ENCODE results near the gene TGFB1I1.

Gene TGFB1I1

DNA sequence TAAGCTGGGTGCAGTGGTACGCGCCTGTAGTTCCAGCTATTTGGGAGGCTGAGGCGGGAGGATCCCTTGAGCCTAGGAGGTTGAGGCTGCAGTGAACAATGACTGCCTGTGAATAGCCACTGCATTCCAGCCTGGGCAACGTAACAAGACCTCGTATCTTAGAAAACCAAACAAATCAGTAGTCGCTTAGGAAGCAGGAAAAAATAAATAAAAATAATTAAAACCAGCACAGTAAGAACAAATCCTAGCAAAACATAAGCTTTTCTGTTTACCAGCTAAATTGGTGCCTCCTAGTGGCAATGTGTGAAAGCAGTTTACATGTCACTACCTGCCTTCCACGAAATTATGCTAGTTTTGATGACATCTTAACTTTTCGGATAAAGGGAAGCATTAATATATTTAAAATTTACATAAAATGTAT is 11.4 kb upstream of the TGFB1I1 start:
- peak; percentile 80 for DNase-seq (ENCODE audit: extremely low read depth, low read depth)
- TF ChIP-seq, protein P1, sequence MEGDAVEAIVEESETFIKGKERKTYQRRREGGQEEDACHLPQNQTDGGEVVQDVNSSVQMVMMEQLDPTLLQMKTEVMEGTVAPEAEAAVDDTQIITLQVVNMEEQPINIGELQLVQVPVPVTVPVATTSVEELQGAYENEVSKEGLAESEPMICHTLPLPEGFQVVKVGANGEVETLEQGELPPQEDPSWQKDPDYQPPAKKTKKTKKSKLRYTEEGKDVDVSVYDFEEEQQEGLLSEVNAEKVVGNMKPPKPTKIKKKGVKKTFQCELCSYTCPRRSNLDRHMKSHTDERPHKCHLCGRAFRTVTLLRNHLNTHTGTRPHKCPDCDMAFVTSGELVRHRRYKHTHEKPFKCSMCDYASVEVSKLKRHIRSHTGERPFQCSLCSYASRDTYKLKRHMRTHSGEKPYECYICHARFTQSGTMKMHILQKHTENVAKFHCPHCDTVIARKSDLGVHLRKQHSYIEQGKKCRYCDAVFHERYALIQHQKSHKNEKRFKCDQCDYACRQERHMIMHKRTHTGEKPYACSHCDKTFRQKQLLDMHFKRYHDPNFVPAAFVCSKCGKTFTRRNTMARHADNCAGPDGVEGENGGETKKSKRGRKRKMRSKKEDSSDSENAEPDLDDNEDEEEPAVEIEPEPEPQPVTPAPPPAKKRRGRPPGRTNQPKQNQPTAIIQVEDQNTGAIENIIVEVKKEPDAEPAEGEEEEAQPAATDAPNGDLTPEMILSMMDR (IDR thresholded peaks at IDR 0.05; ENCODE audit: low read depth, low read length), result peak; percentile 83

DNA sequence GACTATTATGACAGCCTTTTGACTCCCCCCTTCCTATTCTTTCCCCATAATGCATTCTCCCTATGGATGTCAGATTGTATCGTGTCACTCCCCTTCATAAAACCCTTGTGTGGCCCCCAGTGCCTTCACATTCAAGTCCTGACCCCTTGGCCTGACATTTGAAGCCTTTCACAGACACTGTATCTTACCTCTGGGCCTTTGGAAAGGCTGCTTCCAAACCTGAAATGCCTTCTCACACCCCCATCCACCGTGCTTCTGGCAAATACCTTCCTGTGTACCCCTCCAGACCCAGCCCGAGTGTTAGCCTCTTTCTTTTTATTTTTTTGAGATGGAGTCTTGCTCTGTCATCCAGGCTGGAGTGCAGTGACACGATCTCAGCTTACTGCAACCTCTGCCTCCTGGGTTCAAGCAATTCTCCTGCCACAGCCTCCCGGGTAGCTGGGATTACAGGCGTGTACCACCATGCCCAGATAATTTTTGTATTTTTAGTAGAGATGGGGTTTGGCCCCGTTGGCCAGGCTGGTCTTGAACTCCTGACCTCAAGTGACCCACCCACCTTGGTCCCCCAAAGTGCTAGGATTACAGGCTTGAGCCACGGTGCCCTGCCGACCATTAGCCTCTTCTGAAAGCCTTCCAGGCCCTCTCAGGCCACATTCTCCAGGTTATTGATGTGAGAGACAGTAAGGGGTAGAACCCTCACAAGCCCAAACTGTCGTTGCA is 10.6 kb upstream of the TGFB1I1 start:
- TF ChIP-seq, protein P1 (IDR thresholded peaks at IDR 0.05; ENCODE audit: low read depth, low read length), result no peak
- no peak for DNase-seq (ENCODE audit: extremely low read depth, low read depth)

DNA sequence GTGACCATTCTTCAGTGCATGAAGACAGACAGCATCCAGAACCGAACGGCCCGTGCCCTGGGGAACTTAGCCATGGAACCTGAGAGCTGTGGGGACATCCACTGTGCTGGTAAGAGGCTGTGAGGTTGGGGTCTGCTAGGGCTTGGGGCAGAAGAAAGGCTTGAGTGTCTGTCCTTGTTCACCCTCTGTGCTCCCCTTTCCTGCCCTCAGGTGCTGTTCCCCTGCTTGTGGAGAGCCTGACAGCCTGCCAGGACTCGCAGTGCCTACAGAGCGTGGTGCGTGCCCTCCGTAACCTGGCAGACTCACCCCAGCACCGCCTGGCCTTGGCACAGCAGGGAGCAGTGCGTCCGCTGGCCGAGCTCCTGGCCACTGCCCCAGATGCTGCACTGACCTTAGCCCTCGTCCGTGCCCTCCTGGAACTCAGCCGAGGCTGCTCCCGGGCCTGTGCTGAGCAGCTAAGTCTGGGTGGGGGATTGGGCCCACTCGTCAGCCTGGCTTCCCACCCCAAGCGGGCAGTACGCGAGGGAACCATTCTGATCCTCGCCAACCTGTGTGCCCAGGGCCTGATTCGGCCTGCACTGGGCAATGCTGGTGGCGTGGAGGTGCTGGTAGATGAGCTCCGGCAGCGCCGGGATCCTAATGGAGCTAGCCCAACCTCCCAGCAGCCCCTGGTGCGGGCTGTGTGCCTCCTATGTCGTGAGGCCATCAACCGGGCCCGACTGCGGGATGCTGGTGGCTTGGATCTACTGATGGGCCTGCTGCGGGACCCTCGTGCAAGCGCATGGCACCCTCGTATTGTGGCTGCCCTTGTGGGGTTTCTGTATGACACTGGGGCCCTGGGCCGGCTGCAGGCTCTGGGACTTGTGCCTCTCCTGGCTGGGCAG is 9.8 kb upstream of the TGFB1I1 start:
- DNase-seq (ENCODE audit: extremely low read depth, low read depth), result no peak
- TF ChIP-seq, protein P1 (IDR thresholded peaks at IDR 0.05; ENCODE audit: low read depth, low read length), result no peak

DNA sequence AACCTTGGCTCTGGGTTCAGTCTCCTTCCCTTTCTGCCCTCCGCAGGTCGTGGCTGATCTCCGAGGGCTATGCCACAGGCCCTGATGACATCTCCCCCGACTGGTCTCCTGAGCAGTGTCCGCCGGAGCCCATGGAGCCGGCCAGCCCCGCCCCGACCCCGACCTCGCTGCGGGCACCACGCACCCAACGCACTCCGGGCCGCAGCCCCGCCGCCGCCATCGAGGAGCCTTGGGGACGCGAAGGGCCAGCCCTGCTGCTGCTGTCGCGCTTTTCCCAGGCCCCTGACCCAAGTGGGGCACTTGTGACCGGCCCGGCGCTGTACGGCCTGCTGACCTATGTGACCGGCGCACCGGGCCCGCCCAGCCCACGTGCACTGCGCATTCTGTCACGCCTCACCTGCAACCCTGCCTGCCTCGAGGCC is 7.6 kb upstream of the TGFB1I1 start:
- no peak for DNase-seq (ENCODE audit: extremely low read depth, low read depth)
- TF ChIP-seq, protein P1 (IDR thresholded peaks at IDR 0.05; ENCODE audit: low read depth, low read length), result no peak

DNA sequence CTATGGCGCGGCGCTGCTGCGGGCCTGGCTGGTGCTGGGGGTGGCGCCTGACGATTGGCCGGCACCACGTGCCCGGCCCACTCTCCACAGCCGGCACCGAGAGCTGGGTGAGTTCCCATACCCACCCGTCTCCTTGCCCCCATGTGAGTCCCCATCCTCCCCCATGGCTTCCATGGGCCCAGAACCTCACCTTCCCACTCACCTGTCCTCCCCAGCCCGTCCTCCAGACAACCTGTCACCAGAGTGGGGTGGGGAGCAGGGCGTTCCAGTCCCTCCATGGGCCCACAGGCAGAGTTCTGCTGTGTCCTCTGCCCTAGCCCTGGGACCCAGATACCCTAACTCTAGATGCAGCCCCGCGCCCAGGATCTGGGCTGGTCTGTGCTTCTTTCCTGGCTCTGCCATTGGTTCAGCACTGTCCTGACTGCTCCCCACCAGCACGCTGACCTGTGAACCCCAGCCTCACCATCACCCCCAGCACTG is 7.1 kb upstream of the TGFB1I1 start:
- TF ChIP-seq, protein P1 (IDR thresholded peaks at IDR 0.05; ENCODE audit: low read depth, low read length), result no peak
- no peak for DNase-seq (ENCODE audit: extremely low read depth, low read depth)

DNA sequence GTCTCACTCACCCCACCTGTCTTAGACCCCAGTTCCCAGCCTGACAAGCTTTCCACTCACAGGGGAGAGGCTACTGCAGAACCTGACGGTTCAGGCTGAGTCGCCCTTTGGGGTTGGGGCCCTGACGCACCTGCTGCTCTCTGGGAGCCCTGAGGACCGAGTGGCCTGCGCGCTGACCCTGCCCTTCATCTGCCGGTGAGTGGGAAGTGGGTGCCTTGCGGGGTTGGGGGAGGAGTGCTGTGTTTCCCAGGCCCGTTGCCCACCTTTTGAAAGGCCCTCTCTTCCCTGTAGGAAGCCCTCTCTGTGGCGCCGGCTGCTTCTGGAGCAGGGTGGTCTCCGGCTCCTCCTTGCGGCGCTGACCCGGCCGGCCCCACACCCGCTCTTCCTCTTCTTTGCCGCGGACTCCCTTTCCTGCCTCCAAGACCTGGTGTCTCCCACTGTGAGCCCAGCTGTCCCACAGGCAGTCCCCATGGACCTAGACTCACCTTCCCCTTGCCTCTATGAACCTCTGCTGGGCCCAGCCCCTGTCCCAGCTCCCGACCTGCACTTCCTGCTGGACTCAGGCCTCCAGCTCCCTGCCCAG is 6.1 kb upstream of the TGFB1I1 start:
- TF ChIP-seq, protein P1 (IDR thresholded peaks at IDR 0.05; ENCODE audit: low read depth, low read length), result no peak
- no peak for DNase-seq (ENCODE audit: extremely low read depth, low read depth)

All from AG09319 (cell line).